Mononuclear cell (primary cell): ENCODE measurements around the gene ST14. TPM values are rescaled to one million over a fixed set of nuclear protein-coding genes. Genes with fewer than 3 reads are reported as not detected.
"Not testable (repeated sequence)": the region's sequence is repeated elsewhere in the genome, so short reads cannot be mapped to it uniquely, and the experiment has no call there.

ENCODE experiments used
- H3K27me3 ChIP-seq: 2 replicates; pipeline ENCODE4 v1.6.0; 2011; ENCODE audit warnings: low read length, control low read depth; ENCODE audit not compliant: insufficient read depth
- H3K4me1 ChIP-seq: 2 replicates; pipeline ENCODE4 v1.5.1; 2011; ENCODE audit warnings: mild to moderate bottlenecking, low read length, control low read depth; ENCODE audit not compliant: insufficient read depth
- H3K4me3 ChIP-seq: 2 replicates; pipeline ENCODE4 v1.5.1; 2011; ENCODE audit warnings: mild to moderate bottlenecking, low read length, moderate library complexity
- H3K9me3 ChIP-seq: 2 replicates; pipeline ENCODE4 v1.5.1; 2011; ENCODE audit warnings: low read depth, mild to moderate bottlenecking, control low read depth, low read length
- total RNA-seq: library from RNA; depleted of rRNA; stranded (reverse); fragments of >200 nt; gene quantifications from one replicate; pipeline ENCODE4 v1.2.3, GENCODE V29; 2012

ST14 gene
- total RNA-seq, 1 donor = 11.4 TPM

GRCh38 chr11:130233888-130234287, 74.3 kb downstream of the ST14 start:
- H3K4me1 ChIP-seq, H3K9me3 ChIP-seq, H3K4me3 ChIP-seq, H3K27me3 ChIP-seq: not testable (repeated sequence)

- H3K9me3 ChIP-seq = no peaks in the 10 kb centered on the region
- no peaks in the 10 kb centered on the region for H3K27me3 ChIP-seq
- H3K4me1 ChIP-seq = no peaks in the 10 kb centered on the region
- H3K4me3 ChIP-seq = no peak overlapping the region
Measured at GRCh38 chr11:130234315-130234714, 74.7 kb downstream of the ST14 start.

- Histone ChIP-seq H3K4me3 (no peak overlapping the region), H3K9me3 (no peaks in the 10 kb centered on the region), H3K4me1 (no peaks in the 10 kb centered on the region), H3K27me3 (no peaks in the 10 kb centered on the region)
Measured at GRCh38 chr11:130237282-130238006, 77.9 kb downstream of the ST14 start.

- Histone ChIP-seq H3K27me3 (no peaks in the 10 kb centered on the region), H3K4me3 (no peak overlapping the region), H3K9me3 (no peaks in the 10 kb centered on the region)
Measured at GRCh38 chr11:130241713-130242112, 82.1 kb downstream of the ST14 start.

GRCh38 chr11:130243816-130244215, 84.2 kb downstream of the ST14 start:
- Histone ChIP-seq H3K9me3 (no peaks in the 10 kb centered on the region), H3K4me3 (no peak overlapping the region), H3K4me1 (peaks cover 15% of the 10 kb centered on the region), H3K27me3 (no peaks in the 10 kb centered on the region)

More at GRCh38 chr11:130241713-130242112, 82.1 kb downstream of the ST14 start:
- H3K4me1 ChIP-seq = peaks cover 11% of the 10 kb centered on the region

- H3K27me3 ChIP-seq = no peaks in the 10 kb centered on the region
- H3K9me3 ChIP-seq = no peaks in the 10 kb centered on the region
- no peak overlapping the region for H3K4me3 ChIP-seq
- H3K4me1 ChIP-seq = peaks cover 21% of the 10 kb centered on the region
Measured at GRCh38 chr11:130244848-130245247, 85.3 kb downstream of the ST14 start.

GRCh38 chr11:130245375-130245774, 85.8 kb downstream of the ST14 start:
- not testable (repeated sequence) for H3K27me3 ChIP-seq, H3K9me3 ChIP-seq, H3K4me3 ChIP-seq
- peaks cover 23% of the 10 kb centered on the region for H3K4me1 ChIP-seq

GRCh38 chr11:130246270-130246669, 86.7 kb downstream of the ST14 start:
- no peaks in the 10 kb centered on the region for H3K27me3 ChIP-seq

GRCh38 chr11:130246738-130247137, 87.2 kb downstream of the ST14 start:
- no peaks in the 10 kb centered on the region for H3K9me3 ChIP-seq
- no peaks in the 10 kb centered on the region for H3K27me3 ChIP-seq
- H3K4me3 ChIP-seq = no peak overlapping the region
- peaks cover 23% of the 10 kb centered on the region for H3K4me1 ChIP-seq

More at GRCh38 chr11:130246270-130246669, 86.7 kb downstream of the ST14 start:
- Histone ChIP-seq H3K9me3 (no peaks in the 10 kb centered on the region), H3K4me3 (no peak overlapping the region), H3K4me1 (peaks cover 23% of the 10 kb centered on the region)

GRCh38 chr11:130247319-130247718, 87.7 kb downstream of the ST14 start:
- no peaks in the 10 kb centered on the region for H3K9me3 ChIP-seq
- H3K4me1 ChIP-seq = peaks cover 23% of the 10 kb centered on the region
- no peaks in the 10 kb centered on the region for H3K27me3 ChIP-seq

GRCh38 chr11:130249371-130249770, 89.8 kb downstream of the ST14 start:
- Histone ChIP-seq H3K4me1 (peaks cover 12% of the 10 kb centered on the region), H3K4me3 (no peak overlapping the region), H3K27me3 (no peaks in the 10 kb centered on the region), H3K9me3 (no peaks in the 10 kb centered on the region)

More at GRCh38 chr11:130247319-130247718, 87.7 kb downstream of the ST14 start:
- no peak overlapping the region for H3K4me3 ChIP-seq

GRCh38 chr11:130249929-130250328, 90.3 kb downstream of the ST14 start:
- H3K4me1 ChIP-seq = peaks cover 12% of the 10 kb centered on the region
- not testable (repeated sequence) for H3K4me3 ChIP-seq, H3K9me3 ChIP-seq, H3K27me3 ChIP-seq

- not testable (repeated sequence) for H3K9me3 ChIP-seq, H3K27me3 ChIP-seq, H3K4me3 ChIP-seq
- peaks cover 12% of the 10 kb centered on the region for H3K4me1 ChIP-seq
Measured at GRCh38 chr11:130251763-130252162, 92.2 kb downstream of the ST14 start.
